ENCODE data around the gene TNIP1.

DNA sequence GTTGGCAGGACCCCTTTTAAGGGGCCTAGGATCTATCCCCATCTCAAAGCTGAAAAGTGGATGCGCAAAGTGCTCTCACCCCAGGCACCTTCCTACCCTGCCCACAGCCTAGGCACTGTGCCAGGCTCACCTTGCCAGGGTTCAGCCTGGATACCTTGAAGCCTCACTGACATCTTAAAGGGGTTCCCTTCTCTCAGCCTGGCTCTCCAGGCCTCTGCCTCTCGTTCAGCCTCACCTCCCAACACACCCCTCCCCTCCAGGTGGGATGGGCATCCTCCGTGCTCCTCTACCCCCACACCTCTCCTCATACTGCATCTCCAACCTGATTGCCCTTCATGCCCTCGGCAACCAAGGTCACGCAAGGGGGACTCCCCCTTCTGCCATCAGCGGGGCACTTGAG lies 25.5 kb downstream of the TNIP1 start:
- TF ChIP-seq, protein P1, sequence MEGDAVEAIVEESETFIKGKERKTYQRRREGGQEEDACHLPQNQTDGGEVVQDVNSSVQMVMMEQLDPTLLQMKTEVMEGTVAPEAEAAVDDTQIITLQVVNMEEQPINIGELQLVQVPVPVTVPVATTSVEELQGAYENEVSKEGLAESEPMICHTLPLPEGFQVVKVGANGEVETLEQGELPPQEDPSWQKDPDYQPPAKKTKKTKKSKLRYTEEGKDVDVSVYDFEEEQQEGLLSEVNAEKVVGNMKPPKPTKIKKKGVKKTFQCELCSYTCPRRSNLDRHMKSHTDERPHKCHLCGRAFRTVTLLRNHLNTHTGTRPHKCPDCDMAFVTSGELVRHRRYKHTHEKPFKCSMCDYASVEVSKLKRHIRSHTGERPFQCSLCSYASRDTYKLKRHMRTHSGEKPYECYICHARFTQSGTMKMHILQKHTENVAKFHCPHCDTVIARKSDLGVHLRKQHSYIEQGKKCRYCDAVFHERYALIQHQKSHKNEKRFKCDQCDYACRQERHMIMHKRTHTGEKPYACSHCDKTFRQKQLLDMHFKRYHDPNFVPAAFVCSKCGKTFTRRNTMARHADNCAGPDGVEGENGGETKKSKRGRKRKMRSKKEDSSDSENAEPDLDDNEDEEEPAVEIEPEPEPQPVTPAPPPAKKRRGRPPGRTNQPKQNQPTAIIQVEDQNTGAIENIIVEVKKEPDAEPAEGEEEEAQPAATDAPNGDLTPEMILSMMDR (conservative IDR thresholded peaks at IDR 0.05; ENCODE audit: low read length), result no peak
- TF ChIP-seq EZH2phosphoT487 (IDR thresholded peaks at IDR 0.05; ENCODE audit: borderline replicate concordance, low read depth, low read length), result no peak
